ENCODE data around the gene CAMK1G. TPM values are rescaled to one million over a fixed set of nuclear protein-coding genes. Genes with fewer than 3 reads are reported as not detected.

Gene CAMK1G
- total RNA-seq, 1 experiment from 2014 or later: not detected

GRCh38 chr1:209630383-209631225, 47.1 kb downstream of the CAMK1G start:
- Histone ChIP-seq H3K9ac (ENCODE audit: low read length) (no peak overlapping the region), H4K20me1 (ENCODE audit: insufficient read depth) (no peaks in the 10 kb centered on the region), H3K9me2 (ENCODE audit: insufficient read depth) (no peaks in the 10 kb centered on the region), H3K9me3 (ENCODE audit: control insufficient read depth in 1 of 2, insufficient read depth in 1 of 2, low read depth in 1 of 2, low read length in 2 of 2) (no peaks in the 10 kb centered on the region), H3K4me3 (replicated peaks in 1 of 2; ENCODE audit: low read depth in 1 of 2, low read length in 2 of 2) (no peak overlapping the region), H3K4me2 (ENCODE audit: low read length) (no peak overlapping the region), H3K4me1 (ENCODE audit: control insufficient read depth in 1 of 2, insufficient read depth in 2 of 2, low read length in 2 of 2) (no peaks in the 10 kb centered on the region), H3K36me3 (ENCODE audit: control insufficient read depth in 1 of 2, insufficient read depth in 2 of 2, low read length in 2 of 2) (0 out of 4 replicates have a peak, but pooled peaks cover 2 to 7% of the 10 kb centered on the region in 2 experiments), H3K27ac (ENCODE audit: low read depth, low read length) (no peak overlapping the region), H2AFZ (ENCODE audit: low read depth, low read length, poor library complexity, severe bottlenecking) (no peak overlapping the region), H3K27me3 (ENCODE audit: insufficient read depth, low read length) (no peaks in the 10 kb centered on the region), H3K79me2 (ENCODE audit: insufficient read depth, low read length) (no peaks in the 10 kb centered on the region)
- no peak for DNase-seq (ENCODE audit: low read depth, low spot score)
- TF ChIP-seq, protein P1, sequence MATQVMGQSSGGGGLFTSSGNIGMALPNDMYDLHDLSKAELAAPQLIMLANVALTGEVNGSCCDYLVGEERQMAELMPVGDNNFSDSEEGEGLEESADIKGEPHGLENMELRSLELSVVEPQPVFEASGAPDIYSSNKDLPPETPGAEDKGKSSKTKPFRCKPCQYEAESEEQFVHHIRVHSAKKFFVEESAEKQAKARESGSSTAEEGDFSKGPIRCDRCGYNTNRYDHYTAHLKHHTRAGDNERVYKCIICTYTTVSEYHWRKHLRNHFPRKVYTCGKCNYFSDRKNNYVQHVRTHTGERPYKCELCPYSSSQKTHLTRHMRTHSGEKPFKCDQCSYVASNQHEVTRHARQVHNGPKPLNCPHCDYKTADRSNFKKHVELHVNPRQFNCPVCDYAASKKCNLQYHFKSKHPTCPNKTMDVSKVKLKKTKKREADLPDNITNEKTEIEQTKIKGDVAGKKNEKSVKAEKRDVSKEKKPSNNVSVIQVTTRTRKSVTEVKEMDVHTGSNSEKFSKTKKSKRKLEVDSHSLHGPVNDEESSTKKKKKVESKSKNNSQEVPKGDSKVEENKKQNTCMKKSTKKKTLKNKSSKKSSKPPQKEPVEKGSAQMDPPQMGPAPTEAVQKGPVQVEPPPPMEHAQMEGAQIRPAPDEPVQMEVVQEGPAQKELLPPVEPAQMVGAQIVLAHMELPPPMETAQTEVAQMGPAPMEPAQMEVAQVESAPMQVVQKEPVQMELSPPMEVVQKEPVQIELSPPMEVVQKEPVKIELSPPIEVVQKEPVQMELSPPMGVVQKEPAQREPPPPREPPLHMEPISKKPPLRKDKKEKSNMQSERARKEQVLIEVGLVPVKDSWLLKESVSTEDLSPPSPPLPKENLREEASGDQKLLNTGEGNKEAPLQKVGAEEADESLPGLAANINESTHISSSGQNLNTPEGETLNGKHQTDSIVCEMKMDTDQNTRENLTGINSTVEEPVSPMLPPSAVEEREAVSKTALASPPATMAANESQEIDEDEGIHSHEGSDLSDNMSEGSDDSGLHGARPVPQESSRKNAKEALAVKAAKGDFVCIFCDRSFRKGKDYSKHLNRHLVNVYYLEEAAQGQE (IDR thresholded peaks at IDR 0.05; ENCODE audit: low read depth): no peak
- TF ChIP-seq SIN3A (IDR thresholded peaks at IDR 0.05; ENCODE audit: low read depth): no peak
- no peak for TF ChIP-seq EZH2 (IDR thresholded peaks at IDR 0.05)
- no peak for TF ChIP-seq YY1 (IDR thresholded peaks at IDR 0.05; ENCODE audit: extremely low read depth, insufficient replicate concordance, low read depth, low read length)
- TF ChIP-seq POLR2AphosphoS5 (IDR thresholded peaks at IDR 0.05; ENCODE audit: low read depth, low read length): no peak
- TF ChIP-seq RAD21 (IDR thresholded peaks at IDR 0.05; ENCODE audit: low read depth): no peak
- TF ChIP-seq CTCF (IDR thresholded peaks at IDR 0.05 in 2 of 3, conservative IDR thresholded peaks at IDR 0.05 in 1 of 3; ENCODE audit: borderline replicate concordance in 1 of 3, insufficient read depth in 1 of 3, low read depth in 2 of 3, low read length in 2 of 3): no peak
- TF ChIP-seq EZH2phosphoT487 (IDR thresholded peaks at IDR 0.05; ENCODE audit: borderline replicate concordance): no peak
- no peak for TF ChIP-seq EGR1 (IDR thresholded peaks at IDR 0.05; ENCODE audit: low read depth)
- TF ChIP-seq, protein P2, sequence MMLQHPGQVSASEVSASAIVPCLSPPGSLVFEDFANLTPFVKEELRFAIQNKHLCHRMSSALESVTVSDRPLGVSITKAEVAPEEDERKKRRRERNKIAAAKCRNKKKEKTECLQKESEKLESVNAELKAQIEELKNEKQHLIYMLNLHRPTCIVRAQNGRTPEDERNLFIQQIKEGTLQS (IDR thresholded peaks at IDR 0.05): no peak
- TF ChIP-seq JUND (IDR thresholded peaks at IDR 0.05): no peak
- no peak for TF ChIP-seq CEBPB (IDR thresholded peaks at IDR 0.05; ENCODE audit: low read depth)
- no peak for TF ChIP-seq SP1 (IDR thresholded peaks at IDR 0.05; ENCODE audit: low read depth)
- TF ChIP-seq FOSL1 (IDR thresholded peaks at IDR 0.05; ENCODE audit: low read depth): no peak
- no peak for TF ChIP-seq ELF1 (IDR thresholded peaks at IDR 0.05; ENCODE audit: borderline replicate concordance, low read depth)
- RAD21 ChIA-PET (ENCODE audit: low non-redundant PET in 1 of 2, low total read pairs in 2 of 2, uncharacterized antibody in 2 of 2, unreplicated experiment in 2 of 2): no interaction called here
- POLR2A ChIA-PET: no interaction called here
- BruUV-seq (replicated peaks): no TSS peak
- CTCF ChIA-PET: no interaction called here
- intact Hi-C loops (cut with micrococcal nuclease): no loop called here
- no peak for ATAC-seq
